ENCODE data around the gene ANXA6.

The ANXA6 gene

DNA sequence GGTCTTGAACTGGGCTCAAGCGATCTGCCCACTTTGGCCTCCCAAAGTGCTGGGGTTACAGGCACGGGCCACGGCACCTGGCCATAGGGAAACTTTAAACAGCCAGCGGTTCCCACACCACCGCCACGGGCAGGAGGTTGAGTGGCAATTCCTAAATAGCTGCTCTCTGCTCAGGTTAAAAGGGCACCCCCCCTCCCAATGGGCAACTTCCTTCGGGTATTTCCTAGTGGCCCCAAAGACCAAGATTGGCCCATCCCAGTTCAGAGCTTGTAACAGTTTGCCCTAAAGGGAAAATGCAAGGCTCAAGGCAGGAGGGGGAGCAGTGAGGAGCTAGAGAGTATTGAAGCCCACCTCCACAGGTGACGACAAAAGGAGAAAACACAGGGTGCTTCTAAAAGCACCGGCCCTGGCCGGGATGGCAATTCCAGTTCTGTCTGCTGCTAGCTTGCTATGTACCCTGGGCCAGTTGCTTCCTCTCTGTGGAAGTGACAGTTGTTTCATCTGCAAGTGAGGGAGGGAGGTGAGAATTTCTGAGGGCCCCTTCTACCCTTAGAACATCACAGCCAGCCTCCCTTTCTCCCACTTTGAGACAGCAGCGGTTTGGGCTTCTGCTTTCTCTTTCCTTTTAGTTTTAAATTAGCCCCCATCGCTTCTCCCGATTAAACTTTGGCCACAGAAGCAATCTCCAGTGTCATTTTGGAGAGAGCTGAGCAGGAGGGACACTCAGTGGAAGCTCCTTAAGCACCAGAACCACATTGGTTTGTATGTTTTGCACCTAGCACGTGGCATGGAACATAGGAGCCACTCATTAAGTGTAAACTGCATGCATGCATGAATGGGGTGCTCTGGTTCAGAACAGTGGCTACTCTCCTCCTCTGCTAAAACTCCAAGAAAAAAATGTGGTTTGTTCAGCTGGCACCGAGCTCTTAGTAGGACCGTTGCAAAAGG, 59.5 kb downstream of the ANXA6 start:
- no peak for DNase-seq

DNA sequence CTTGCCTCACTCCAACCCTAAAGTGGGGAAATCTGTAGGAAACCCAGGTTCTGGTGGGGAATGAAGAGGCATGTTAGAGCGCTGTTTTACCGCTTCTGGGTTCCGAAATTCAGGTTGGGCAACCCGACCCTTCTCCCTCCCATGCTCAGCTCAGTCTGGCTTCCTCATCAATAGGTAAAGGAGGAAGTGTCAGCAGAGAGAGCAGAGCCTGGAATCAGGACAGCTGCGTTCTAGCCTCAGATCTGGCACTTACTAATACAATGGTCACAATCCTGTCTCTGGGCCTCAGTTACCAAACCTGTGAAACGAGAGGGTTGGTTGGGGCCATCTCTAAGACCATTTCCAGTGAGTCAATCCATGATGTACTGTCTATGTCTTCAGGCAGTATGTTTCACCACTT, 60.5 kb downstream of the ANXA6 start:
- DNase-seq = no peak

DNA sequence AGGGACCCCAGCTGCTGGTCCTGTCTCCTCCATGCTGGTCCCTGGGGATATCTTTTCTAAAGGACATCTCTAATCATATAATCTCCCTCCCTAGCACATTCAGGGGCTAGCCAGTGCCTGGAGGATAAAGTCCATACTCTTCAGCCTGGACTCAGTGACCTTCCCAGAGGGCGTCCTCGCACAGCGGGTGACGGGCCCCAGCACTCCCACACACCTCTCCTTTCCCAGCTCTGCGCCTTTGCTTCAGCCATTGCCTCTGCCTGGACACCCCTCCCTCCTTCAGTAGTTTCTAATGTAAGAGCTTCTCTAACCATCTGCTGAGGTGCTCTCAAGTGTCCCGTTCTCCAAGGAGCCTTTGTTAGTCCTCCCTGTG, 61.6 kb downstream of the ANXA6 start:
- no peak for DNase-seq

DNA sequence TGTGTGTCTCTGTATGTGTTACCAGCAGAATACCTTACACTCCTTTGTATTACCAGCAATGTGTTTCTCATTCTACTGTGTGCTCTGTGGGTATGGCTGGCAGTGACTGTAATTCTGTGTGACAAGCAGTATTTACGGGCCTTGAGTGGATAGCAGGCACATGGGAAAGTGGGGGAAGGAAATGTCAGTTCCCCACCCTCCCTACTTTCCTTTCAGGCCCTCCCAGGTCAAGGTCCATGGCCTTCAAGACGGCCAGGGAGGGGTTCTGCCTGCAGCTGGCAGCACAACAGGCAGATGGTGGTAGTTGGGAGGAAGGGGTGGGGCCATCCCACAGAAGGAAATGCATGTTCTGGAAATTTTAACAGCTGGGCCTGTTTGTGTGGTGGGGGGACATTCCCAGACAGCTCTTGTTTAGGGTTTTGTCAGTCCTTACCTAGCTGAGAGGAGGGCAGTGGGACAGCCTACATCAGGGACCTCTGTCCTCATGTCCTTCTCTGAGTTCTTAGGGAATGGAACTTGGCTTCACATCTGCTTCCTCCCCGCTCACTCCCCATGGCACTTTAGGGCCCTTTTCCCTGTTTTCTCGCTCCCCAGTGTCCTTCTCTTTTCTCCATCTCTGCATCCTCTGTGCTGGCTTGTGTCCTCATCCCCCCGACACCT, 62.1 kb downstream of the ANXA6 start:
- DNase-seq = no peak

- no peak for DNase-seq
Observed at GRCh38 chr5:151094852-151095245, 62.7 kb downstream of the ANXA6 start.

- peak; percentile 47 for DNase-seq
Observed at GRCh38 chr5:151094030-151094851, 63.3 kb downstream of the ANXA6 start.

- no peak for DNase-seq
Observed at GRCh38 chr5:151093476-151093889, 64.1 kb downstream of the ANXA6 start.

GRCh38 chr5:151092762-151093161, 64.8 kb downstream of the ANXA6 start:
- no peak for DNase-seq

DNA sequence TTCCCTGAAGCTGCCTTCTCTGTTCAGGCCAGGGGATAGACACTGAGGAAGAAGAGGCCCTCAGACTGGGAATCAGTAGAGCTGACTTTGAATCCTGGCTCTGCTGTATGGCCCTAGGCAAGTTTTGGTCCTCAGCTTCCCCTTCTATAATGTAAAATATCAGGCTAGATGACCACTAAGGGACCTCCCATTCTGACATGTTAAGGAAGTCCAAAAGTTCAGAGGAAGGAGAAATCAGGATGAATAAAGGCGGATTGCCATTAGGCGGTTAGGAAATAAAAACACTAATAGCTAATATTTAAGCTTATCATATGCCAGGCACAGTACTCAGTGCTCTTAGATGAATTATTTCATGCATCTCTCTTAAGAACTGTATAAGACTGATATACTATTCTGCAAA, 67.9 kb downstream of the ANXA6 start:
- DNase-seq = no peak

GRCh38 chr5:151088986-151089385, 68.6 kb downstream of the ANXA6 start:
- no peak for DNase-seq

GRCh38 chr5:151087486-151087885, 70.1 kb downstream of the ANXA6 start:
- no peak for DNase-seq

- peak; percentile 71 for DNase-seq
Observed at GRCh38 chr5:151086905-151087360, 70.6 kb downstream of the ANXA6 start.

DNA sequence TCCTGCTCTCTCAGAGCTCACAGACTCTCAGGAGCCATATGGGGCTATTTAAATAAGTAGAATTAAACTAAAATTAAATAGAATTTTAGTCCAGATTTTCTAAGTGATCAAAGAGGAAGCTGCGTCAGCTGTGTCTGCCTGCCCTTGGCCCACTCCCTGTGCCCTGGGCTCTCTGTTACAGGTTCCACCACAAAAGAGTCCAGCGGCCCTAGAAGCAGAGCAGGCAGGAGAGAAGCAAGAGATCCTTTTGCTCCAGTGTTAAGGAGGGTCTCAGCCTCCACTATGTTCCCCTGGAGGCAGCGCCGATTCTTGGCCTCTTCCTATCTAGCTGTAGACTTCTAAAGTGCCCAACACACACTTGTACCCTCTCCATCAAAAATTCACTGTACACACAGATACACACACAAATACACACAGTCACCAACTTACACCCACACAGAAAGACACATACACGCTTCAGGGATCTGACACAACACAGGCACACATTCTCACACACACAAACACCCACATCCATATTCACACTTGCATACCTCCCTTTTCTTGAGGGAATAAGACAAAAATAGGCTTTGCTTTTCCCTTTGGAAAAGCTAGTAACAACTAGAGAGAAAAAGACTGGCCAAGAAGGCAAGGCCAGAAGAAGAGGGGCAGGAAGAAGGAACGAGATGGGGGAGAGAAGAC, 71.2 kb downstream of the ANXA6 start:
- DNase-seq = no peak

- DNase-seq = peak; percentile 55
Observed at GRCh38 chr5:151085517-151086041, 72.0 kb downstream of the ANXA6 start.

DNA sequence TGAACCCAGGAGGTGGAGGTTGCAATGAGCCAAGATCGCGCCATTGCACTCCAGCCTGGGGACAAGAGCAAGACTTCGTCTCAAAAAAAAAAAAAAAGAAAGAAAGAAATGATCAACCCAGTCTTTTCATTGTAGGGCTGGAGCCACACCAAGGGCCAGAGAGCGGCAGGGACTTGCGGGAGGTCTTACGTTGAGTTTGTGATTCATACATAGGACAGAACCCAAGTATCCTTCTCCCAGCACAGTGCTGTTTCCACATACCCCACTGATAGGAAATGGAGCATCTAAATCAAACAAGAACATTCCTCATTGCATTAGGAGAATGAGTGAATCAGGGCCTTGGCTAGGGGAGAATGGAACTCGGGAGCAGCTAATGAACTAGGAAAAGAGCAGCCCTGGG, 73.2 kb downstream of the ANXA6 start:
- DNase-seq = no peak

GRCh38 chr5:151083081-151083676, 74.4 kb downstream of the ANXA6 start:
- DNase-seq = peak; percentile 72

DNA sequence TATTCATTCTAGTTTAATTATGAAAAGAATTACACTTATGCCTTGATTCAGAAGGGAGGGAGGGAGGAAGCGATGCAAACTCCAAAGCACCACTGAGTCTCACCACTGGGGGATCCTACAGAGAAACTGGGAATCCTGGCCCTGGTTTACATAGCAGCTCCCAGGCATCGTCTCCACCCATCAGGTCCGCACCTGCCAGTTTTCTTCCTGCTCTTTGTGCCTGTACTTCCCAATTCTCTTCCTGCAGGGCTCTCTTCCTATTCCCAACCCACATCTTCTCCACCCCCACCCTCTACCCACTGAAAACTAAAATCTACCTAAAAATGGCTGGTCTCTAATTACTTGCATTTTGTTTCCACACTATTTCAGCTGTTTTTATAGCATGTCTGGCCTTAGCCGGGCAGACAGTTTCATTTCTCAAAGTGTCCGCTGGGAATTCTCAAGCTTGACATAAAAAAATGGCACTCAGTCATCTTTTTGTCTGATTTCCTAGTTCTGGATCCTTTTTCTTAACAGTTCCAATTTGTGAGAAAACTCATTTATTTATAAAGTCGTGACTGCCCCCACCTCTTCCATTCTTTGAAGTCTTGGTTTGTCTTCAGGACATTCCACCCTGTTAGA, 75.2 kb downstream of the ANXA6 start:
- DNase-seq = no peak

DNA sequence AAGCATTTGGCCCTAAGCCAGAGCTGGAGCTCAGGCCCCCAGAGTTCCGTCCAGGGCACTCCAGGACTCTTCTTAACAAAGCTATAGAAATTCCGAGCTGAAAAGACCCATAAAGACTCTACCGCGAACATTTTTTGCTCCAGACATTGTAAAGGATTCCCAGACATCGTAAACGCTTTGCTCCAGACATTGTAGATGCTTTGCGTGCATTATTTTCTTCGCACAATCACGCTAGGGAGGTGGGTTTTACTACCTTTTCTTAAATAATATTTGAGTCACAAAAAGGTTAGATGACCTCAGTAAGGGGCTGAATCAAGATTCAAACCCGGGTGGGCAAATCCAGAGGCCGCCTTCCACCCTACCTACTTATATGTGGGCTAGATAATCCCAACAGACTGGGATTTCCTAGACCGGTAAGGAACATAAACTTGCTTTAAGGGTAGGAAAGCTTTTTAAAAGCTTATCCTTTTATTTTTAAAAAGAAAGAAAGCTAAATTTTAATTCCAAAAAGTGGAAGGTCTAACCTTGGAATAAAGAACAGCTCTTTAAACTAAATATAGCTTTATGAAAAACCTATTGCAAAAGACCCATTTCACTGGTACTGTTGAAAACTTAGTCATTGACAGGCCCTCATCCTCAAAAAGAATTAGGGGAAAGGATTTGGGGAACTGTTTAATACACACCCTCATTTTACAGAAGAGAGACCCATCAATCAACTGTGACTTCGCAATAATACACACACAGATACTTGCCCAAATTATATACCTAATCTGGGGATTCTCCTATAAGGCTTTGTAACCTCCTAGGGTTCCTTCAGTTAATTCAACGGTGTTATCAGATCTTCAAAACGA, 75.9 kb downstream of the ANXA6 start:
- DNase-seq = no peak

DNA sequence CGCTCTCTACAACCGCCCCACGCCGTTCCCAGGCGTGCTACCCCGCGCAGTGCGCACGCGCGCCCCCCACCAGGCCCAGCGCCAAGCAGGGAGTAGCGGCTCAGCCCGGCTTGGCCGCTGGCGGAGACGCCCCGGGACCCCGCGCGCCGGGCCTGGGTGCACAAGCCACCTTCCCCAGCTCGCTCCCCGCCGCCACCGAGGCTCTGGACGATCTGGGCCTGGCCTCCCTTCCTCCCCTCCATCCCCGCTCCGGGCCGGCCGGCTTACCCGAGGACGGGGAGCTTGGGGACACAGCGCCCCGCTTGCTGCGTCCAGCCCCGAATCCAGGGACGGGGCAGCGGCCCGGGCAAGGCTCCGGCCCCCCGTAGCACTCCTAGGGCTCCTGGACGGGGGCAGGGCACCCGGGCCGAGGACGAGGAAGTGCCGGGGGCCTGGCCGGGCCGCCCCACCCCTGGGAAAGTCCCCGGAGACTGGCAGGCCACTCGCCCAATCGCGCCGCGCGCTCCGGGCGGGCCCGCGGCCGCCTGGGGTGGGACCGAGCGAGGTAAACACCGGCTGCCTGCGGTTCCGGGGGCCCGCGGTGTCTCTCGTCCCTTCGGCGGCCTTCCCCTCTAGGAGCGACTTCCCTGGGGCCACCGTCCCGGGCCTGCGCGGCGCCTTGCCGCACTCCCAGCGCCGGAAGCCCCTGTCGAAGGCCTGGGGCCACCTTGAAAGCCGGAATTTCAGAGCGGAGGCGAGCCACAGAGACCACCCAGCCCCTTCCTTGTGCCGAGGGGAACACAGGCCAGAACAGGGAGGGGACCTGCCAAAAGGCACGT, 76.8 kb downstream of the ANXA6 start, which contains the start of gene TNIP1:
Gene TNIP1, minus strand, starts transcription at position 422 of the 818 bp plus-strand sequence. CDS start 15,939 bp downstream, outside the sequence.
- peak; percentile 96 for DNase-seq
